Ectodermal cell (in vitro differentiated cells): Measurements from ENCODE around the gene AFAP1L1.

Experiments used
- H3K27ac ChIP-seq: 2 replicates; pipeline ENCODE4 v1.7.0; 2013; ENCODE audit warnings: mild to moderate bottlenecking, low read depth, low read length; ENCODE audit not compliant: insufficient read depth, poor library complexity, severe bottlenecking
- H3K27me3 ChIP-seq: 2 replicates; pipeline ENCODE4 v1.7.0; 2013; ENCODE audit warnings: mild to moderate bottlenecking, low read length; ENCODE audit not compliant: insufficient read depth, control insufficient read depth, poor library complexity, severe bottlenecking
- H3K36me3 ChIP-seq: one replicate; pipeline ENCODE4 v1.7.0; 2013; ENCODE audit warnings: low read length; ENCODE audit not compliant: control insufficient read depth, insufficient read depth
- H3K4me1 ChIP-seq: one replicate; pipeline ENCODE4 v1.7.0; 2013; ENCODE audit warnings: low read length; ENCODE audit not compliant: control insufficient read depth, insufficient read depth
- H3K4me3 ChIP-seq: 2 replicates; pipeline ENCODE4 v1.7.0; 2013; ENCODE audit warnings: low read depth, low read length, control low read depth; ENCODE audit not compliant: insufficient read depth
- H3K9me3 ChIP-seq: 2 replicates; pipeline ENCODE4 v1.7.0; 2013; ENCODE audit warnings: mild to moderate bottlenecking, low read length, moderate library complexity; ENCODE audit not compliant: control insufficient read depth
- WGBS, 2 experiments: methylation state at CpG; one replicate each; pipeline ENCODE4 v1.1.7; 2013; ENCODE audit warnings: missing lambda C conversion rate in 2 of 2; 5-methylcytosine and 5-hydroxymethylcytosine counted together

The AFAP1L1 gene

DNA sequence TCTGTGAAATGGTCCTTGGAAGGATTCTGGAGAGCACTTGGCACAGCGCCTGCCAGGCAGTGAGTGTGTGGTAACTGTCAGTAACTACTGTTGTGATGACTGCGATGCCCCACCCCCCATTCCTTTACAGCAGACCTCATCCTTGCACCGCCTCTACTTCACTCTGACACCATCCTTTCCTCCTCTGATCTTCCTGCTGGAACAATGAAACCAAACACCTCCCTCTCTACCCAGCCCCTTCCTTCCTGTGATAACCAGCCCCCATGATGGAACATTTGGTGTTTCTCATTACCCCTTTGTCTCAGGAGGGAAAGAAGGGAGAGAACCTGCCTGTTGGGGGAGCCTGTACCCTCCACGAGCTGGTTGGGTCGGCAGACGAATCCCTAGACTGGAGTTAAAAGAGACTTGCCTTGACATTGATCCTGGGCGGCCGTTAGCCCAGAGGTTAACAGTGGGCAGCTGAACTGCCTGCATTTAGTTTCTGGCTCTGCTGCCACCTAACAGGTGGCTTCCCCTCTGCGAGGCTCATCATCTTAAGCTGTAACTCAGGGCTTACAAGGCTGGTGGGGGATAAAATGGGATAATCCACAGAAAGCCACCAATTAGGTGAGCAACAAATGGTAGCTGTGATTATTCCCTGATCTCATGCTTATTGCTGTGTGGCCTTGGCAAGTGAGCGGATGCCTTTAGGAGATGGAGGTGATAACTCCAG lies 39.4 kb downstream of the AFAP1L1 start:
- H3K4me1 ChIP-seq, result no peaks in the 10 kb centered on the region
- H3K36me3 ChIP-seq, result no peaks in the 10 kb centered on the region
- no peak overlapping the region for H3K4me3 ChIP-seq
- WGBS, 2 experiments, result 68 to 69% methylated on average over 10 of the region's 10 CpGs
- no peaks in the 10 kb centered on the region for H3K9me3 ChIP-seq
- no peaks in the 10 kb centered on the region for H3K27me3 ChIP-seq
- H3K27ac ChIP-seq, result no peak overlapping the region

DNA sequence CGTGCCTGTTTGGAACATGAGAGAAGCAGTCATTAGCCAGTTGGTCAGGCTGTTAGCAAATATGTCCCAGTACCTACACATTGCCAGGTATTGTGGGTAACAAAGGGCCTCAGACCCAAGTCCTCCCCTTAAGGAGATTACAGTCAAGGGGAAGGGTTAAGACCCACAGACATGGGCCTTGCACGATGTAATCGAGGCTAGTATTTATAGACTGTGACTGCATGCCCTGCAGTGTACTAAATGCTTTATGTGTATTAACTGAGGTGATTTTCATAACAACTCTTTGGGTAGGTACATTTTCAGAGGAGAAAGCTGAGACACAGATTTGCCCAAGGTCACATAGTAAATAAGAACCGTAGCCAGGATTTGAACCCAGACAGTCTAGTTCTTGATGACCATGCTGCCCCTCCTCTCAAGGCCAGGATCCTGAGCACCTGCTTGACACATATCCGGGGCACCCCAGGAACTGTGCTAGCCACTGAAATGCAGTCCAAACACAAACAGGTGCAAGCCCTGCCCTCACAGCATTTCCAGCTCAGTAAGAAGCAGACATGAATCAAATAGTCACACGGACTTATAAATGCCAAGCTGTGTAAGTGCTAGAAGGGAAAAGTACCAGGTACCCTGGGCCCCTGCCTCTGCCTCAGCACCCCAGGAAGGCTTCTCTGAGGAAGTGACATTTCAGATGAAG lies 41.6 kb downstream of the AFAP1L1 start:
- no peak overlapping the region for H3K27ac ChIP-seq
- H3K36me3 ChIP-seq, result no peaks in the 10 kb centered on the region
- no peaks in the 10 kb centered on the region for H3K9me3 ChIP-seq
- H3K4me3 ChIP-seq, result no peak overlapping the region
- no peaks in the 10 kb centered on the region for H3K27me3 ChIP-seq
- no peaks in the 10 kb centered on the region for H3K4me1 ChIP-seq
- WGBS, 2 experiments, result 87 to 94% methylated on average over 6 of the region's 6 CpGs

DNA sequence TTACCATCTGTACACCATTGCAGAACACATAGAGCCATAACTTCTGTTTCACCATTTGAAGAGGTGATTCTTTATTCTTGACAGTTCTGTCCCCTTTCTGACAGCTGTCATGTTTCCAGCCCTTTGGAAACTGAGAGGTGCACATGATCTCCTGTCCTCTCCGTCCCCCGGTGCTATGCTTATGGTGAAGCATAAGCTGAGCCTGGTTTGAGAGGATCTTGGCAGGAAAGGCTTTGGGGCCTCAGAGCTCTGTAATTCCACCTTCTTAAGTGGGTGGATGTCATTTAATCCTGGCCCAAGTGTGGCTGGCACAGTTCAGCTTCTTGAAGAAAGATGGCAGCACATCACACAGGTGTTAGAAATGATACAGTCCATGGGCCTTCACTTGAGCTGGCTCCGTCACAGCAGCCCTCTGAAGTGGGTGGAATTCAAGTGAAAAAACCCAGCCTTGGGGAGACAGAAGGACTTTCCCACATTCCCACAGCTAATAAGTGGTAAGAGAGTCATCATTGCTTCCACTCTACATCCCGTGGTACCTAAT lies 43.0 kb downstream of the AFAP1L1 start:
- 94 to 96% methylated on average over 4 of the region's 4 CpGs for WGBS, 2 experiments
- no peak overlapping the region for H3K4me3 ChIP-seq
- H3K27ac ChIP-seq, result no peak overlapping the region
- no peaks in the 10 kb centered on the region for H3K27me3 ChIP-seq
- no peaks in the 10 kb centered on the region for H3K9me3 ChIP-seq
- no peaks in the 10 kb centered on the region for H3K4me1 ChIP-seq
- H3K36me3 ChIP-seq, result no peaks in the 10 kb centered on the region

DNA sequence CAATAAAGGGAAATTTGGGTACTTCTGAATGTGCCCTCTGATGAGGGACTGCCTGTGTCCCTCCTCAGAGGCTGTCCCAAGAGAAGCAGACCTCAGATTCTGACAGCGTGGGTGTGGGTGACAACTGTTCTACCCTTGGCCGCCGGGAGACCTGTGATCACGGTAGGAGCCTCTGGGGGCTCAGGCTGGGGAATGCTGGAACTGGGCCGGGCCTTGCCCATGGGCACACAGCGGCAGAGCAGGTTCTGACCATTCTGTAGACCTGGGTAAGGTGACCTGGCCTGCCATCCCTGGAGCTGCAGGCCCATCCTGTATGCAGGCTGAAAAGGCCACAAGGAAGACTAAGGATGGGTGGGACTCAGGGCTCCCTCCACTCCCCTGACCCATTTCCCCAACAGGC lies 44.1 kb downstream of the AFAP1L1 start:
- Histone ChIP-seq H3K9me3 (no peaks in the 10 kb centered on the region), H3K27ac (no peak overlapping the region), H3K36me3 (no peaks in the 10 kb centered on the region), H3K4me1 (peaks cover 2% of the 10 kb centered on the region), H3K4me3 (no peak overlapping the region), H3K27me3 (no peaks in the 10 kb centered on the region)
- WGBS, 2 experiments, result 92 to 93% methylated on average over 6 of the region's 6 CpGs

DNA sequence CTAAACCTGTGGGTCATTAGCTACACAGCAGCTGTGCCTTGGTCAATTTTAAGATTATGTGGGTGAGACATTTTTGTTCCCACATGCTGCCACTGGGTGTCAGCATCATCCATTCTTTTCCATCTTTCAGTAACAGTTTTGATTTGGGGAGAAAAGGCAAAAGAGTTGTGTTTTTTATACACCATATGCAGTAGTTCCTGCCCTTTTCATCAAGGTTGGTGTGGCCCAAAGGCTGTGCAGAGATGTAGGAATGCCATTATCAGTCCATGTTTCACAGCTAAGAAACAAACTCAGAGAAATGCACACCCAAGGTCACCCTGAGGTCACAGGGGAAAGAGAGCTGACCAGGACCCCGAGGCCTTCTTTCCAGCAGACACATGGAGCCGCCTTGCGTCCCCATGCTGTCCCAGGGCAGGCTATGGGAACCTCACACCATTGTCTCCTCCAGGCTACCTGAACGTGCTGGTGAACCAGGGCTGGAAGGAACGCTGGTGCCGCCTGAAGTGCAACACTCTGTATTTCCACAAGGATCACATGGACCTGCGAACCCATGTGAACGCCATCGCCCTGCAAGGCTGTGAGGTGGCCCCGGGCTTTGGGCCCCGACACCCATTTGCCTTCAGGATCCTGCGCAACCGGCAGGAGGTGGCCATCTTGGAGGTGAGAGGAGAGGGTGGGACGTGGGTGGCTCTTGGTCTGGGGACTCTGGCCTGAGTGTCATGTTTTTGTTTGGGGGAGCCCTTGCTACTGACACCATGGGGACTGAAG lies 45.8 kb downstream of the AFAP1L1 start:
- Histone ChIP-seq H3K4me3 (no peak overlapping the region), H3K36me3 (no peaks in the 10 kb centered on the region), H3K27ac (no peak overlapping the region), H3K27me3 (no peaks in the 10 kb centered on the region), H3K9me3 (no peaks in the 10 kb centered on the region), H3K4me1 (peaks cover 7% of the 10 kb centered on the region)
- 92% methylated on average over 14 of the region's 14 CpGs for WGBS, 2 experiments

DNA sequence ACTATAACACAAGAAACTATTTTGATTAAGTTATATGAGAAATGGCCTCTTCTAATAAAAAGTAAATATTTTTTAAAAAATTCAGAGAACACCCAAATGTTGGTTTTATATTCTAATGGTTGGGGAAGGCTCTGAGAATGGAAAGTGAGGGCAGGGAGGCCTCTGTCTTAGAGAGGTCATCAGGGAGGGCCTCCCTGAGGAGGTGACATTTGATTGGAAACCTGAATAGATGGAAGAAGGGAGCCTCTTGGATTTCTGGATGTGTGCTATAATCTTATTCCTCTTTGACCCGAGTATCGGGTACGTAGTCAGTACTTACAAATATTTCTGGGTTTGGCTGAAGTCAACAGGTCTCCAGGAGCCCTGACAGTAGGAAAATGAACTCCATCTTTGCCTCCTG lies 47.5 kb downstream of the AFAP1L1 start:
- H3K27ac ChIP-seq, result no peak overlapping the region
- H3K4me1 ChIP-seq, result peaks cover 7% of the 10 kb centered on the region
- H3K4me3 ChIP-seq, result no peak overlapping the region
- H3K9me3 ChIP-seq, result no peaks in the 10 kb centered on the region
- no peaks in the 10 kb centered on the region for H3K36me3 ChIP-seq
- no peaks in the 10 kb centered on the region for H3K27me3 ChIP-seq
- WGBS, 2 experiments, result 92 to 95% methylated on average over 3 of the region's 3 CpGs

DNA sequence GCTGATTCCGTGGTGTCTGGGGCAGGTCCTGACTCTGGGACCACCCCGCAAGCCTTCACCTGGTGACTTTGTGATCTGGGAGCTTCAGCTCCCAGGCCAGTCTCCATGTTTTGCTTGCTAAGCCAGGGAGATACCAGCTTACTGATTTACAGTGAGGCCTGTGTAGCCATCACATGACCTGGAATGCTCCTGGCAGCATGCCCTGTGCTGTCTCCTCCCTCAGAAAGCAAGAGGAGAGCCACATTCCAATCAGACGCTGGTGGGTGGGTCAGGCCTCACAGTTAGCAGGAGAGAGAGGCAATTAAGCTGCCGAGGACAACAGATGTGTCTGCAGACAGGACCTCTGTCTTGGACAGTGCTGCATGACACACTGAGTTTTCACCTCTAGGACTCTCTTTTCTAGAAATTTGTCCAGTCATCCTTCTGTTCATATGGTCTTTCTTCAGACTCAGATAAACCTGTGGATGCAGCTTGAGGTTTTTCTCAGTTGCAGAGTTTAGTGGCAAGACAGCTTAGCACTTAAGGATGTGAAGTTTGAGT lies 49.2 kb downstream of the AFAP1L1 start:
- no peak overlapping the region for H3K27ac ChIP-seq
- 55 to 58% methylated on average over 4 of the region's 4 CpGs for WGBS, 2 experiments
- H3K9me3 ChIP-seq, result no peaks in the 10 kb centered on the region
- no peak overlapping the region for H3K4me3 ChIP-seq
- H3K4me1 ChIP-seq, result peaks cover 7% of the 10 kb centered on the region
- H3K27me3 ChIP-seq, result no peaks in the 10 kb centered on the region
- no peaks in the 10 kb centered on the region for H3K36me3 ChIP-seq

DNA sequence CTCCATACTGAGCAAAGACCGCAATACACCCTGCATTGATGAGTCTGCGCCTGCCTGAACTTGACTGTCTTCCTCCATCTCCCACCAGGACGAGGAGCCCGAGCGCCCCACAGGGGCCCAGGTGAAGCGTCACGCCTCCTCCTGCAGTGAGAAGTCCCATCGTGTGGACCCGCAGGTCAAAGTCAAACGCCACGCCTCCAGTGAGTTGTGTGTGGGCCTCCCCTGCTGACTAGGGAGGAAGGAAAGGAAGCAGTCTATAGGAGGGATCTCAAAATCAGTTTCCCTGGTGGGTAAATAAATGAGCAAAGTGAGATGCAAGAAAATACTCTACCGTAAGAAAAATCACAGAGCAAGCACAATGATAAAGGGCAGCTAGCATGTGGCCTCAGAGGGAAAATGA lies 50.9 kb downstream of the AFAP1L1 start:
- Histone ChIP-seq H3K36me3 (no peaks in the 10 kb centered on the region), H3K27me3 (no peaks in the 10 kb centered on the region), H3K27ac (no peak overlapping the region), H3K9me3 (no peaks in the 10 kb centered on the region), H3K4me1 (peaks cover 7% of the 10 kb centered on the region), H3K4me3 (no peak overlapping the region)
- 74 to 77% methylated on average over 12 of the region's 12 CpGs for WGBS, 2 experiments

DNA sequence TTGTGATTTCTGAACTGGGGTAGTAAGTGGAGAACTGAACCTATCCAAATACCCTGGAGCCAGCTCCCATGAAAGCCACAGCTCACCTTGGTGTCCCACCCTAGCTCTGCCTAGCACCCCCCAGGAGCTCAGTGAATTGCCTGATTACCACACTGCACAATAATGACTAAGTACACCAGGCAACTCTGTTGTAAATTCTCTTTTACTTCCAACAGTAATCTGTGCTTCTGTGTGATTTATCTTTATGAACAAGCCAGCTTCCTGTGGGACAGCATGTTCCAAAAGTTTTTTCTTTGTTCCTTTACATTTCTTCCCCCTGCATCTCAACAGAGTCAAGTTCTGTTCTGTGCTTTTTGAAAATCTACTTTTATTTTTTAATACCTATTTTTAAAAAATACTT lies 51.6 kb downstream of the AFAP1L1 start:
- no peaks in the 10 kb centered on the region for H3K36me3 ChIP-seq
- no peak overlapping the region for H3K4me3 ChIP-seq
- H3K4me1 ChIP-seq, result peaks cover 7% of the 10 kb centered on the region
- H3K27me3 ChIP-seq, result no peaks in the 10 kb centered on the region
- H3K27ac ChIP-seq, result no peak overlapping the region
- H3K9me3 ChIP-seq, result no peaks in the 10 kb centered on the region
